ENCODE results near the gene DTX1. TPM values are rescaled to one million over a fixed set of nuclear protein-coding genes. Genes with fewer than 3 reads are reported as not detected.

DTX1 gene
- total RNA-seq, 8 experiments from 2014 or later, result 0.87 to 21.9 (median 16.4) TPM

DNA sequence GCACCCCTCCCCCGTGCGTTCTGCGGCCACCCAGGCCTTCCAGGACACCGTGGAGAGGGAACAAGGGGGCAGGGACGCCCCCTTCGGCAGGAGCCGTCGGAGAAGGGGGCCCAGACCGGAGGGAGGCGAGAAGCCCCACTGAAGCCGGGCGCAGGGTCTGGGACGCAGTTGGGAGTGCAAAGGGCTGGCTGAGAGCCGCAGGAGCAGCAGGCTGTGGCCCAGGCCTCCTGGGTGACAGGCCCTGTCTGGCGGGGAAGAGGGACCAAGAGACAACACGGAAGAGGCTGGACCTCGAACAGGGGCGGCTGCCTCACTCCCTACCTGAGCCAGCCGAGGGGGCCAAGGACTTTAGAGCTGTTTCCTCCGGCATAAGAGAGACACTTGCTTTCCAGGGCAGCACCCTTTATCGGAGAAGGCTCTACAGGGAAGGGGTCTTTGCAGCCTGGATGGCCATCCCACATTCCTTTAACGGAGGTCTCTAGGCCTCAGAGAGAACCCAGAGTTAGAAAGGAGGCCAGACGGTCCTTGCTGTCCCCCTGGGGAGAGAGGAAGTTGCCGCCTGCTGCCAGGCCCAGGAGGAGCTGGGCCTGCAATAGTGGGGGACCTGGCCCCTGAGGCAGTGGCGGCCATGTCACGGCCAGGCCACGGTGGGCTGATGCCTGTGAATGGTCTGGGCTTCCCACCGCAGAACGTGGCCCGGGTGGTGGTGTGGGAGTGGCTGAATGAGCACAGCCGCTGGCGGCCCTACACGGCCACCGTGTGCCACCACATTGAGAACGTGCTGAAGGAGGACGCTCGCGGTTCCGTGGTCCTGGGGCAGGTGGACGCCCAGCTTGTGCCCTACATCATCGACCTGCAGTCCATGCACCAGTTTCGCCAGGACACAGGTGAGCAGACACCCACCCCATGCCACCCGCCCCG, 1.3 kb downstream of the DTX1 start:
- WGBS, 10 experiments, result 20 to 100% (median 75%) methylated on average over 1 to 16 of the region's 44 CpGs; no CpG with 5 or more reads in 4 of the 10 experiments
- Histone ChIP-seq H3K4me1 (replicated peaks in 1 of 2) (peaks cover 13% of the 10 kb centered on the region in 2 donors), H3K27ac (peak overlapping the region; percentile 57 to 67), H3K4me3 (peak overlapping the region; percentile 53 to 97 (median 64))
- in situ Hi-C loops (cut with MboI; ENCODE audit: low pct_unique_long_range_greater_than_20kb in 2 of 9, low sequenced_read_pairs in 9 of 9, unreplicated experiment in 9 of 9), result loop anchor here in 4 of 9 experiments (10.0 to 25.0 kb wide), 2 partner anchors 104 to 107 kb away; no protein-coding TSS in a partner anchor
- peak in 6 of 8 experiments; percentile 9 to 59 (median 46) for ATAC-seq (replicated peaks in 6 of 8)

DNA sequence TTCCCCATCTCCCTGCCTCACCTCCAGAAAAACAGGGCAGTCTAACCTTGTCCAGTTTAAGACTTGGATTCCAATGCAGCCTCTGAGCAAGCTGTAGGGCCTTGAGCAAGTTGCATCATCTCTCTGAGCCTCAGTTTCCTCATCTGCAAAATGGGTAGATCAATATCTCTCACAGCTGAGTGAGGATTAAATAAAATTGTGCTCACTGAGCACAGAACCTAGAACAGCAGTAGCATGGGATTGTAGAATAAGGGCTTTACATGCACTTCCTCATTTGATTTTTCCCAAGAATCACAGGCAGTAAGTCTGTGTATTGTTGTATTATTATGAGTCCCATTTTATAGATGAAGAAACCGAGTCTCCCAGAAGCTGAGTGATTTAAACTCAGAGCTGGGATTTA, 2.0 kb downstream of the DTX1 start:
- ATAC-seq (replicated peaks in 6 of 8), result no peak
- 100% methylated on average over 1 of the region's 1 CpG; no CpG with 5 or more reads in 9 of the 10 experiments for WGBS, 10 experiments
- peaks cover 17 to 19% of the 10 kb centered on the region in 2 donors for H3K4me1 ChIP-seq (replicated peaks in 1 of 2)
- in situ Hi-C loops (cut with MboI; ENCODE audit: low pct_unique_long_range_greater_than_20kb in 2 of 9, low sequenced_read_pairs in 9 of 9, unreplicated experiment in 9 of 9), result loop anchor here in 4 of 9 experiments (10.0 to 25.0 kb wide), 2 partner anchors 104 to 106 kb away; no protein-coding TSS in a partner anchor
- no peak overlapping the region for H3K27ac ChIP-seq
- no peak overlapping the region for H3K4me3 ChIP-seq

DNA sequence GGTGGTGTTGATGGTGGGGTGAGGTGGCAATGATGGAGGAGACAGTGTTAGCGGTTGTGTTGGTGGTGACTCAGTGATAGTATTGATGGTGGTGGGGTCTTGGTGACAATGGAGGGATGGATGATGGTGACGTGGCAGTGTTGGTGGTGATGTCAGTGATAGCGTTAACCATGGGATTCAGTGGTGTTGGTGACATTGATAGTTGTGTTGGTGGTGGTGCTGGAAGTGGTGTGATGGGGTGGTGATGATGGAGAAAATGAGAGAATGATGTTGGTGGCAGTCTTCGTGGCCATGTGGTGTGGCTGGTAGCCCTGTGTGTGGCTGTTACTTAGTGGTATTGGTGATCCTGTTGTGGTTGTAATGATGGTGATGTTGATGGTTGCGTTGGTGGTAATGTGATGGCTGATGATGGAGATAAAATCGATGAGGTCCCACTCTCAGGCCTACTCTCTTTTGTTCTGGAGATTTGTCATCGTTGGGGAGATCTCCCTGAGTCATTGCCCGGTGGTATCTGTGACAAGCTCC, 2.6 kb downstream of the DTX1 start:
- no peak overlapping the region for H3K27ac ChIP-seq
- in situ Hi-C loops (cut with MboI; ENCODE audit: low pct_unique_long_range_greater_than_20kb in 2 of 9, low sequenced_read_pairs in 9 of 9, unreplicated experiment in 9 of 9), result loop anchor here in 4 of 9 experiments (10.0 to 25.0 kb wide), 2 partner anchors 103 to 106 kb away; no protein-coding TSS in a partner anchor

DNA sequence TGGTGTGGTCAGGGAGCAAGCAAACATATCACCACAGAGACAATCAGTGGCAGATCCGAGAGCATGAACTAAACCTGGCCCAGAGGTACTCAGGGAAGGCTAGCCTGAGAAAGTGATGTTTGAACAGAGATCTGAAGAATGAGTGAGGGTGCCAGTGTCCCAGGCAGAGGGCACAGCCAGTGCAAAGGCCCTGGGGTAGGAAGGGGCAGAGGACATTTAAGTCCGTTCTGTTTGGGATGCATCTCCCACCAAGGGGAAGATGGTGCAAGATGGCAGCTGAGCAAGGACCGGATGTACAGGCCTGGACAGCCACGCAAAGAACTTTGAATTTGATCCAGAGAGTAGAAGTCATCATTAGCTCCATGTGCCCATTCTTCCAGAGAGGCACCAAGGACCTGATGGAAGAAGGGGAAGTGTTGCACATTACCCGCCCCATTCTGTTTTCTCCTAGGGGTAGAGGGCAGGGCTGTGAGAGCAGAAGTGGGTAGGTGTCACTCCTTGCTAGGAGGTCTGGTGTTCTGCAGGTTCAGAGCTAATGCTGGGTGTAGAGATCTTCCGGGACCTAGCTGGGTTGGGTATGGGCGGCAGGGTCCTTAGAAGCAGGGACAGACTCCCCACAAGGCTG, 3.9 kb downstream of the DTX1 start:
- H3K27ac ChIP-seq, result no peak overlapping the region
- H3K4me1 ChIP-seq (replicated peaks in 1 of 2), result peaks cover 27% of the 10 kb centered on the region in 2 donors
- in situ Hi-C loops (cut with MboI; ENCODE audit: low pct_unique_long_range_greater_than_20kb in 2 of 9, low sequenced_read_pairs in 9 of 9, unreplicated experiment in 9 of 9), result loop anchor here in 3 of 9 experiments (25.0 kb wide), 1 partner anchor 102 kb away; no protein-coding TSS in a partner anchor
- WGBS, 10 experiments, result 54 to 100% (median 81%) methylated on average over 1 to 4 of the region's 7 CpGs; no CpG with 5 or more reads in 2 of the 10 experiments
- ATAC-seq (replicated peaks in 6 of 8), result no peak
- no peak overlapping the region for H3K4me3 ChIP-seq

More for the DNA sequence above, 2.6 kb downstream of the DTX1 start:
- H3K4me1 ChIP-seq (replicated peaks in 1 of 2), result peaks cover 17 to 19% of the 10 kb centered on the region in 2 donors
- no peak overlapping the region for H3K4me3 ChIP-seq
- no peak for ATAC-seq (replicated peaks in 6 of 8)
- WGBS, 10 experiments, result 66 to 100% (median 83%) methylated on average over 1 to 5 of the region's 8 CpGs; no CpG with 5 or more reads in 3 of the 10 experiments

DNA sequence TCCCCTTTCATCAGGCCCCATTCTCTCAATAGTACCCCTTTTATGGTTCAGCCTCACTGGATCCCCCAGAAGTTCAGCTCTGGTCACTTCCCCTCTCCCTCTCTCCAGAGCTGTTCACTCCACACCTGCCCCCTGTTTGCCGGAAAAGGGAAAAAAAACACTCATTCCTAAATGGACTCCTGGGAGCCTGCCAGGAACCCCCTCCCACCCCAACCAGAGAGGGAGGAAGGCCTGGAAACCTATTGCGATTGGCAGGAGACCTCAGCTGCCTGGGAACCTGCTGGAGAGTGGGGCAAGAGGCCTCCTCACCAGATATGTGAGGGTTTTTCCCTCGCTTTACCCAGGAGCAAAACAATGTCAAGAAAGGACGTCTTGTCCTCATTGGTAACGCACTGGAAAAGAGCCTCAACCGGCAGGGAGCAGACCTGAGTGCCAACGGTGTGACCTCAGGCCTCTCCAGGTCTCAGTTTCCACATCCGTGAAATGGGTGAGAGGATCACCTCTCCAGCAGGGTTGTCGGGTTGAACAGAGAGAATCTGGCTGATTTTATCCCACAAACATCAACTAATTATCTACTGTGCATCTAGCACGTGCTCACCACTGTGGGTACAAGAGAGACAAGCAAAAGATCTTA, 4.6 kb downstream of the DTX1 start:
- Histone ChIP-seq H3K27ac (no peak overlapping the region), H3K4me3 (no peak overlapping the region), H3K4me1 (replicated peaks in 1 of 2) (peaks cover 25 to 28% of the 10 kb centered on the region in 2 donors)
- no peak for ATAC-seq (replicated peaks in 6 of 8)
- WGBS, 10 experiments, result 31 to 100% (median 70%) methylated on average over 1 to 5 of the region's 10 CpGs; no CpG with 5 or more reads in 3 of the 10 experiments
- in situ Hi-C loops (cut with MboI; ENCODE audit: low pct_unique_long_range_greater_than_20kb in 2 of 9, low sequenced_read_pairs in 9 of 9, unreplicated experiment in 9 of 9), result loop anchor here in 3 of 9 experiments (25.0 kb wide), 1 partner anchor 101 kb away; no protein-coding TSS in a partner anchor

DNA sequence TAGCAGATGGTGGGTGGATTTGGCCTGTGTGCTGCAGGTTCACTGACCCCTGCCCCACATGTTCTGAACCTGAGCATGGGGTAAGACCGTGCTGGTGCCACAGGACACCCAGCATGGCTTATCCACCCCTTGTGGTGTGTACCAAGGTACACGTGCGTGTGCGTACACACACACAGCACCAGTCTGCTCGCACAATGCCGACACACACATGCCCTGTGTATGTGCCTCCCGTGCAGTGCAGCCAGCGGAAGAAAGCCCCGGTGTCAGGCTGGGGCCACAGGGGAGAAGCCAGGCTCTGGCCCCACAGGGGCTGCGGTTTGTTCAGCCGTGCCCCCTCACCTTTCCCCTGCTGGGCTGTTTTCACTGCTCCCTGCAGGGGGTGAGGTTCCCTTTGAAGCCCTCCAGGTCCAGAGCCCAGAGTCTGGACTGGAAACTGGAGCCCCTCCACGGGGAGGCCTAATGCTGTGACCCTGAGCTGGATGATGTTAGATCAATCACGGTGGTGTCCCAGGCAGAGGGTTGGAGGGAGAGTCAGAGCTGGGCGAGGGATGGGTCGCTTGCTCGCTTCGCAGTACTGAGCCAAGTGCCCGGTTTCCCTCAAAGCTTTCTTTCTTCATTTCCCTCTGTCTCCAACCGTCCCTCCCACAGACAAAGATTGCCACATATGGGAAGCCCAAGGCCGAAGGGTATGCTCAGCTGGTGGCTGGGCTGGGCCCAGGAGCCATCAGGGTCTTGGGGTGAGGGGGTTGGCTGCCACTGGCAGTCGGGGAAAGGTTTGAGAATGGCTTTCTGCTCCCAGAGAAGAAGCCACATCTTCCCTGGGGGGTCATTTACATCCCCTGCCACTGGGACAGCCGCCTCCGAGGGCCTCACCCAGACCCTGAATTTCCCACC, 6.2 kb downstream of the DTX1 start:
- 20 to 60% (median 25%) methylated on average over 1 to 8 of the region's 23 CpGs; no CpG with 5 or more reads in 4 of the 10 experiments for WGBS, 10 experiments
- Histone ChIP-seq H3K27ac (peak overlapping the region in 1 of 2 donors; percentile 50), H3K4me3 (no peak overlapping the region), H3K4me1 (replicated peaks in 1 of 2) (peaks cover 23 to 28% of the 10 kb centered on the region in 2 donors)
- peak; percentile 26 to 69 (median 54) for ATAC-seq (replicated peaks in 6 of 8)
- in situ Hi-C loops (cut with MboI; ENCODE audit: low pct_unique_long_range_greater_than_20kb in 2 of 9, low sequenced_read_pairs in 9 of 9, unreplicated experiment in 9 of 9), result loop anchor here in 3 of 9 experiments (25.0 kb wide), 1 partner anchor 100 kb away; no protein-coding TSS in a partner anchor

DNA sequence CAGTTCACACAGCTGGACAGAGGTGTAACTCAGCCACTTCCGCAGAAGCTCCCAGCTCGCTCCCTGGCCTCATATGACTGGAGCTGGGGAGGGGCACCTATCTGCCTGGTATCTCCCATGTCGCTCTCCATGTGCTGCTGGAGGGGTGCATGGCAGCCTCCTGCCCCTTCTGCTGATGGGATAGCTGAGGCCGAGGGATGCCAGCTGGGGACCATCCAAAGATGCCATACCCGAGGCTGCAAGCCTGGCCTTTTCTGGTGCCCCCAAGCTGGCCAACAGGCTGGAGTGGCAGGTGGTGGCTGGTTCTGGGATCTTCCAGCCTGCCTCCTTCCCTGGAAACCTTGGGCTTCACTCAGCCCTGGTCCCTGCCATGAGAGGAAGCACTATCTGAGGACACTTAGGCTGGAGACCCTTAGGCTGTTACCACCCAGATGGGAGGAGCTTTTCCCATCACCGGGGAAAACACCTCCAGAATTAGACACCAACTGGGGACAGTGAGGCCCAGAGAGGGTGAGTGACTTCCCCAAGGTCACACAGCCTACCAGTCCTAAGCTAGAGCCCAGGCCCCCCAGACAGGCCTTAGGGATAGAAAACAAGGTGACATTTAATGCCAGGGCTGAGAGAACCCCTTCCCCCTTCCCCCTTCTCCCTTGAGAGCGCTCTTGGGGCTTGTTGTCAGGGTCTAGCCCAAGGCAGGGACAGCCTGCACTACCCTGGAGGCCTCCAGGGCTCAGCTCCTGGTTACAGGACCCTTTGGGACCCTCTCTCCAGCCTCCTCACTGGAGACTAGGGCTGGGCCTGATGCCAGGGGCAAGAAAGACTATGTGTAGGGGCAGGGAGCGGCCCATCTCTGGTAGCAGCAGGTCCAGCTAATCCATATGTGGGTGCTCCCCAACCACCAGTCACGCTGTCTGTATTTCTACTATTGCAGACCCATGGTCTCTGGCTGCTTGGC, 7.1 kb downstream of the DTX1 start:
- Histone ChIP-seq H3K4me1 (replicated peaks in 1 of 2) (peaks cover 22 to 28% of the 10 kb centered on the region in 2 donors), H3K27ac (peak overlapping the region in 1 of 2 donors; percentile 50), H3K4me3 (no peak overlapping the region)
- ATAC-seq (replicated peaks in 6 of 8), result peak in 3 of 8 experiments; percentile 7 to 43 (median 27)
- in situ Hi-C loops (cut with MboI; ENCODE audit: low pct_unique_long_range_greater_than_20kb in 2 of 9, low sequenced_read_pairs in 9 of 9, unreplicated experiment in 9 of 9), result loop anchor here in 3 of 9 experiments (25.0 kb wide), 1 partner anchor 99 kb away; no protein-coding TSS in a partner anchor
- WGBS, 10 experiments, result 38 to 100% (median 92%) methylated on average over 1 to 4 of the region's 9 CpGs; no CpG with 5 or more reads in 6 of the 10 experiments

DNA sequence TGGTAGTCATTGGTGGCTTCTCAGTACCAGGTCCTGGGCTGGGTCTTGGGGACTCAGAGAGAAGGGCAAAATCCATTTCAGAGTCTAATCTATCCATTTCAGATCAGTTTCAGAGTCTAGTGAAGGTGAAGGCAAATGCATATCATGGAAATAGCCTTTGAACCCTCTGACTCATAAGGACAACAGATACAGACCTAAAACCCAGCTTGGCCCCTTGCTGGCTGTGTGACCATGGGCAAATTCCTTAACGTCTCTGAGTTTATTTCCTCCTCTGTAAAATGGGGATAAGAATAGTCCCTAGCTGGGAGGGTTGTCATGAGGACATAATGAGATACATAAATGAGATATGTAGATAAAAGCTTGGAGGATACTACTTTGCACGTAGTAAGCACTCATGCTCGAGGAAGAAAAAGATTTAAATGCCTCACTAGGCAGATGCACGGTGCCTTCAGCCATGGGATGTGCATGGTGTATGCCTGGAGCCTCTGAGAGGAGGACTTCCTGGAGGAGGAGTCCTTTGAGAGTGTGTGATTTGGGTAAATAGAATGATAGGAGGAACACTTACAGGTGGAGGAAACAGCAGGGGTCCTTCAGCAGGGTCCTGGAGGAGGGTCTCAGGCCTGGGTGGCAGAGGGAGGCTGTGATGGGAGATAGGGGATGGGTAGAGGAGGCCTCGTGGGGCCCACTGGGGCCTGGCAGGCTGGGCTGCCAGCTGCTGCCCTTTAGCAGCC, 8.0 kb downstream of the DTX1 start:
- ATAC-seq (replicated peaks in 6 of 8), result no peak
- WGBS, 10 experiments, result 0 to 88% (median 60%) methylated on average over 1 to 4 of the region's 5 CpGs; no CpG with 5 or more reads in 2 of the 10 experiments
- in situ Hi-C loops (cut with MboI; ENCODE audit: low pct_unique_long_range_greater_than_20kb in 2 of 9, low sequenced_read_pairs in 9 of 9, unreplicated experiment in 9 of 9), result loop anchor here in 3 of 9 experiments (25.0 kb wide), 1 partner anchor 98 kb away; no protein-coding TSS in a partner anchor
- no peak overlapping the region for H3K27ac ChIP-seq
- peaks cover 22 to 24% of the 10 kb centered on the region in 2 donors for H3K4me1 ChIP-seq (replicated peaks in 1 of 2)
- no peak overlapping the region for H3K4me3 ChIP-seq

DNA sequence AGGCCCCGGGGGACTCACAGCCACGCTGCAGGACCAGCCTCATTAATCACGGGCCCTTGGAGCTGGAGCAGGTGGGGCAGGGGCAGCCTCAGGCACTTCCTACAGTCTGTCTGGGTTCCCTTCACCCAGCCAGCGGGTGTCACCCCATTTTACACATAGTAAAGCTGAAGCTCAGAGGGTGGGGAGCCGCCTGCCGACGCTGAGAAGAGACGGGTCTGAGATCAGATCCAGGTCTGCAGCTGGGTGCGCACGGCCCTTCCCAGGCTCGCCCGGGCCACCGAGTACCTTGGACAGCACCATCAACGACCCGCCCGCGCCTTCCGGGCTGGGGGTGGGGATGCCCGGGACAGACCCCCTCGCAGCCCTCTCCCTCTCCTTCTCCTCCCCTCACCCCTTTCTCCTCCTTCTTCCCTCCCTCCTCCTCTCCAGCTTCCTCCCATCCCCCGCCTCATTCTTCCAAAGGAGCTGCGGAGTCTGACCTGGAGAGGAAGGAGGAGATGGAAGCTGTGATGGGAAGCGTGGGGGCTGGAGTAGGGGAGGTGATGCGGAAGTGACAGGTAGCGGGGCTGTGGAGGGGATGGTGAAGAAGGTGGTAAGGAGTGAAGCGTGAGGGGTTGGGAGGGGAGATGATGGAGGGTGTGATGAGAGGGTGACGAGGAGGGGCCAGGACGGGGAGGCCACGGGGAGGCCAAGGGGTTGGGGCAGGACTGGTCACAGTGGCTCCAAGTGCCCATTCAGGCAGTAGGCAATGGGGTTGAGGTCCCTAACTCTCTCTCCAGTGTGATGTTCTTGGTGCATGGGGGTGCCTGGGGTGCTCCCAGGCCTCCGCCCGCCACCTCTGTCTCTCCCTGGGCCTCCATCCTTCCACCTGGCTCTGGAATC, 8.8 kb downstream of the DTX1 start:
- peak; percentile 7 to 67 (median 56) for ATAC-seq (replicated peaks in 6 of 8)
- Histone ChIP-seq H3K27ac (no peak overlapping the region), H3K4me1 (replicated peaks in 1 of 2) (peaks cover 22 to 24% of the 10 kb centered on the region in 2 donors), H3K4me3 (no peak overlapping the region)
- in situ Hi-C loops (cut with MboI; ENCODE audit: low pct_unique_long_range_greater_than_20kb in 2 of 9, low sequenced_read_pairs in 9 of 9, unreplicated experiment in 9 of 9), result loop anchor here in 3 of 9 experiments (25.0 kb wide), 1 partner anchor 97 kb away; no protein-coding TSS in a partner anchor
- WGBS, 10 experiments, result 0 to 20% (median 7%) methylated on average over 3 to 6 of the region's 31 CpGs; no CpG with 5 or more reads in 7 of the 10 experiments

Measured in motor neuron (in vitro differentiated cells).